BE2C (cell line): Measurements from ENCODE around the gene GSTM3.

Source experiments
- DNase-seq: peaks from one replicate; pipeline ENCODE4 v3.0.0-alpha.2; 2020
- H3K27me3 ChIP-seq: fragments of 250-450 bp; sonication (Bioruptor Pico); 2 replicates; pipeline ENCODE4 v1.5.1; 2020; ENCODE audit warnings: mild to moderate bottlenecking
- H3K36me3 ChIP-seq: fragments of 250-450 bp; sonication (Bioruptor Pico); 2 replicates; pipeline ENCODE4 v1.5.1; 2020; ENCODE audit warnings: mild to moderate bottlenecking
- H3K4me1 ChIP-seq: fragments of 250-450 bp; sonication (Bioruptor Pico); 2 replicates; pipeline ENCODE4 v1.5.1; 2020
- H3K4me3 ChIP-seq: 2 replicates; pipeline ENCODE4 v1.5.1; 2011; ENCODE audit warnings: low read depth, low read length
- H3K9me3 ChIP-seq: fragments of 250-450 bp; sonication (Bioruptor Pico); 2 replicates; pipeline ENCODE4 v1.5.1; 2020
- CTCF ChIP-seq: IDR thresholded peaks from 2 replicates; pipeline ENCODE4 v1.5.1; 2012; ENCODE audit warnings: mild to moderate bottlenecking, low read depth, low read length

The GSTM3 gene

GRCh38 chr1:109724933-109725332, 15.9 kb downstream of the GSTM3 start:
- H3K4me3 ChIP-seq = no peak overlapping the region
- H3K27me3 ChIP-seq = no peaks in the 10 kb centered on the region
- H3K36me3 ChIP-seq = no peaks in the 10 kb centered on the region
- no peaks in the 10 kb centered on the region for H3K9me3 ChIP-seq
- TF ChIP-seq CTCF = no peak
- no peaks in the 10 kb centered on the region for H3K4me1 ChIP-seq
- DNase-seq = no peak

- TF ChIP-seq CTCF = no peak
These were observed 17.7 kb downstream of the GSTM3 start for GRCh38 chr1:109722908-109723691.

GRCh38 chr1:109721971-109722370, 18.9 kb downstream of the GSTM3 start:
- Histone ChIP-seq H3K36me3 (no peaks in the 10 kb centered on the region), H3K9me3 (no peaks in the 10 kb centered on the region), H3K27me3 (no peaks in the 10 kb centered on the region), H3K4me3 (no peak overlapping the region), H3K4me1 (no peaks in the 10 kb centered on the region)
- no peak for TF ChIP-seq CTCF
- DNase-seq = no peak

More at GRCh38 chr1:109722908-109723691, 17.7 kb downstream of the GSTM3 start:
- Histone ChIP-seq H3K4me1 (no peaks in the 10 kb centered on the region), H3K9me3 (no peaks in the 10 kb centered on the region), H3K27me3 (no peaks in the 10 kb centered on the region), H3K36me3 (no peaks in the 10 kb centered on the region), H3K4me3 (no peak overlapping the region)
- no peak for DNase-seq

- no peak for DNase-seq
These were observed 19.8 kb downstream of the GSTM3 start for GRCh38 chr1:109721042-109721441.

GRCh38 chr1:109719337-109719837, 21.5 kb downstream of the GSTM3 start:
- Histone ChIP-seq H3K4me1 (no peaks in the 10 kb centered on the region), H3K27me3 (no peaks in the 10 kb centered on the region), H3K9me3 (no peaks in the 10 kb centered on the region), H3K36me3 (no peaks in the 10 kb centered on the region), H3K4me3 (no peak overlapping the region)
- DNase-seq = no peak
- no peak for TF ChIP-seq CTCF

More at GRCh38 chr1:109721042-109721441, 19.8 kb downstream of the GSTM3 start:
- H3K36me3 ChIP-seq = no peaks in the 10 kb centered on the region
- no peaks in the 10 kb centered on the region for H3K9me3 ChIP-seq
- H3K4me3 ChIP-seq = no peak overlapping the region
- no peaks in the 10 kb centered on the region for H3K4me1 ChIP-seq
- no peaks in the 10 kb centered on the region for H3K27me3 ChIP-seq
- TF ChIP-seq CTCF = no peak

GRCh38 chr1:109718495-109718894, 22.3 kb downstream of the GSTM3 start:
- no peaks in the 10 kb centered on the region for H3K9me3 ChIP-seq
- no peaks in the 10 kb centered on the region for H3K27me3 ChIP-seq
- H3K4me3 ChIP-seq = no peak overlapping the region
- H3K4me1 ChIP-seq = no peaks in the 10 kb centered on the region
- TF ChIP-seq CTCF = peak; percentile 30; the same call in 1 of the 2 replicates
- H3K36me3 ChIP-seq = no peaks in the 10 kb centered on the region
- DNase-seq = no peak
